Measurements from ENCODE around the gene GABARAPL2. TPM values are rescaled to one million over a fixed set of nuclear protein-coding genes. Genes with fewer than 3 reads are reported as not detected.
"Not testable (repeated sequence)": the region's sequence is repeated elsewhere in the genome, so short reads cannot be mapped to it uniquely, and the experiment has no call there.

Gene GABARAPL2
- total and polyA plus RNA-seq, 2 donors: 103 to 223 TPM

- DNase-seq (ENCODE audit: low read depth in 6 of 9, low spot score in 9 of 9); H3K4me1 ChIP-seq (ENCODE audit: control insufficient read depth in 2 of 2, insufficient read depth in 2 of 2, low read length in 2 of 2); H3K27ac ChIP-seq (ENCODE audit: low read depth in 1 of 2, low read length in 1 of 2); H3K27me3 ChIP-seq (ENCODE audit: control insufficient read depth in 2 of 2, insufficient read depth in 1 of 2, low read length in 1 of 2); H3K36me3 ChIP-seq (ENCODE audit: control insufficient read depth in 2 of 2, insufficient read depth in 2 of 2, low read length in 1 of 2); H3K4me3 ChIP-seq (ENCODE audit: low read length in 2 of 2); H3K9me3 ChIP-seq (ENCODE audit: control insufficient read depth in 2 of 2, insufficient read depth in 1 of 2, low read length in 1 of 2): not testable (repeated sequence)
- no CpG with 5 or more reads among the region's 1 CpG for WGBS
Observed at GRCh38 chr16:75545879-75546278, 20.3 kb upstream of the GABARAPL2 start.

- H3K4me1 ChIP-seq (ENCODE audit: control insufficient read depth in 2 of 2, insufficient read depth in 2 of 2, low read length in 2 of 2): peaks cover 0 to 2% of the 10 kb centered on the region in 2 donors
- no peaks in the 10 kb centered on the region for H3K36me3 ChIP-seq (ENCODE audit: control insufficient read depth in 2 of 2, insufficient read depth in 2 of 2, low read length in 1 of 2)
- no peak for DNase-seq (ENCODE audit: low read depth in 6 of 9, low spot score in 9 of 9)
- no peak overlapping the region for H3K4me3 ChIP-seq (ENCODE audit: low read length in 2 of 2)
- WGBS: 98% methylated on average over 7 of the region's 7 CpGs
- no peaks in the 10 kb centered on the region for H3K27me3 ChIP-seq (ENCODE audit: control insufficient read depth in 2 of 2, insufficient read depth in 1 of 2, low read length in 1 of 2)
- no peak overlapping the region for H3K27ac ChIP-seq (ENCODE audit: low read depth in 1 of 2, low read length in 1 of 2)
- no peaks in the 10 kb centered on the region for H3K9me3 ChIP-seq (ENCODE audit: control insufficient read depth in 2 of 2, insufficient read depth in 1 of 2, low read length in 1 of 2)
Observed at GRCh38 chr16:75546293-75546692, 19.9 kb upstream of the GABARAPL2 start.

GRCh38 chr16:75548456-75548855 lies 17.7 kb upstream of the GABARAPL2 start:
- H3K27me3 ChIP-seq (ENCODE audit: control insufficient read depth in 2 of 2, insufficient read depth in 1 of 2, low read length in 1 of 2); H3K27ac ChIP-seq (ENCODE audit: low read depth in 1 of 2, low read length in 1 of 2); DNase-seq (ENCODE audit: low read depth in 6 of 9, low spot score in 9 of 9); H3K36me3 ChIP-seq (ENCODE audit: control insufficient read depth in 2 of 2, insufficient read depth in 2 of 2, low read length in 1 of 2); H3K9me3 ChIP-seq (ENCODE audit: control insufficient read depth in 2 of 2, insufficient read depth in 1 of 2, low read length in 1 of 2); H3K4me3 ChIP-seq (ENCODE audit: low read length in 2 of 2); H3K4me1 ChIP-seq (ENCODE audit: control insufficient read depth in 2 of 2, insufficient read depth in 2 of 2, low read length in 2 of 2): not testable (repeated sequence)
- WGBS: 98% methylated on average over 9 of the region's 9 CpGs

GRCh38 chr16:75550211-75550662 lies 15.9 kb upstream of the GABARAPL2 start:
- Histone ChIP-seq H3K4me1 (ENCODE audit: control insufficient read depth in 2 of 2, insufficient read depth in 2 of 2, low read length in 2 of 2) (peaks cover 2 to 5% of the 10 kb centered on the region in 2 donors), H3K27ac (ENCODE audit: low read depth in 1 of 2, low read length in 1 of 2) (peak overlapping the region in 1 of 2 donors; percentile 30), H3K4me3 (ENCODE audit: low read length in 2 of 2) (no peak overlapping the region), H3K27me3 (ENCODE audit: control insufficient read depth in 2 of 2, insufficient read depth in 1 of 2, low read length in 1 of 2) (peaks cover 0 to 12% of the 10 kb centered on the region in 2 donors), H3K9me3 (ENCODE audit: control insufficient read depth in 2 of 2, insufficient read depth in 1 of 2, low read length in 1 of 2) (no peaks in the 10 kb centered on the region), H3K36me3 (ENCODE audit: control insufficient read depth in 2 of 2, insufficient read depth in 2 of 2, low read length in 1 of 2) (no peaks in the 10 kb centered on the region)
- DNase-seq (ENCODE audit: low read depth in 6 of 9, low spot score in 9 of 9): peak in 2 of 9 donors; percentile 33 to 54
- WGBS: 63% methylated on average over 7 of the region's 7 CpGs

GRCh38 chr16:75552951-75553350 lies 13.2 kb upstream of the GABARAPL2 start:
- peaks cover 0 to 18% of the 10 kb centered on the region in 2 donors for H3K27me3 ChIP-seq (ENCODE audit: control insufficient read depth in 2 of 2, insufficient read depth in 1 of 2, low read length in 1 of 2)
- peaks cover 0 to 4% of the 10 kb centered on the region in 2 donors for H3K9me3 ChIP-seq (ENCODE audit: control insufficient read depth in 2 of 2, insufficient read depth in 1 of 2, low read length in 1 of 2)
- H3K4me3 ChIP-seq (ENCODE audit: low read length in 2 of 2): no peak overlapping the region
- H3K4me1 ChIP-seq (ENCODE audit: control insufficient read depth in 2 of 2, insufficient read depth in 2 of 2, low read length in 2 of 2): peaks cover 9 to 17% of the 10 kb centered on the region in 2 donors
- H3K27ac ChIP-seq (ENCODE audit: low read depth in 1 of 2, low read length in 1 of 2): no peak overlapping the region
- no peaks in the 10 kb centered on the region for H3K36me3 ChIP-seq (ENCODE audit: control insufficient read depth in 2 of 2, insufficient read depth in 2 of 2, low read length in 1 of 2)
- DNase-seq (ENCODE audit: low read depth in 6 of 9, low spot score in 9 of 9): no peak
- WGBS: 88% methylated on average over 2 of the region's 2 CpGs

- peak in 1 of 9 donors; percentile 25 for DNase-seq (ENCODE audit: low read depth in 6 of 9, low spot score in 9 of 9)
- 3% methylated on average over 26 of the region's 26 CpGs for WGBS
- H3K36me3 ChIP-seq (ENCODE audit: control insufficient read depth in 2 of 2, insufficient read depth in 2 of 2, low read length in 1 of 2): no peaks in the 10 kb centered on the region
- H3K4me1 ChIP-seq (ENCODE audit: control insufficient read depth in 2 of 2, insufficient read depth in 2 of 2, low read length in 2 of 2): peaks cover 9 to 17% of the 10 kb centered on the region in 2 donors
- peak overlapping the region; percentile 44 to 59 for H3K4me3 ChIP-seq (ENCODE audit: low read length in 2 of 2)
- H3K27me3 ChIP-seq (ENCODE audit: control insufficient read depth in 2 of 2, insufficient read depth in 1 of 2, low read length in 1 of 2): peaks cover 0 to 18% of the 10 kb centered on the region in 2 donors
- H3K27ac ChIP-seq (ENCODE audit: low read depth in 1 of 2, low read length in 1 of 2): peak overlapping the region; percentile 22 to 33
- H3K9me3 ChIP-seq (ENCODE audit: control insufficient read depth in 2 of 2, insufficient read depth in 1 of 2, low read length in 1 of 2): peaks cover 0 to 4% of the 10 kb centered on the region in 2 donors
Observed at GRCh38 chr16:75555213-75555706, 10.9 kb upstream of the GABARAPL2 start.

GRCh38 chr16:75555707-75556430 lies 10.3 kb upstream of the GABARAPL2 start, which contains the start of gene TMEM231:
TMEM231 (minus strand) TSS chr16:75556252; CDS start chr16:75556209, 43 bp downstream.
- Histone ChIP-seq H3K4me3 (ENCODE audit: low read length in 2 of 2) (peak within 1 kb of the TSS; percentile 44 to 59), H3K27ac (ENCODE audit: low read depth in 1 of 2, low read length in 1 of 2) (peak within 1 kb of the TSS; percentile 22 to 73), H3K4me1 (ENCODE audit: control insufficient read depth in 2 of 2, insufficient read depth in 2 of 2, low read length in 2 of 2) (peaks cover 9 to 15% of the 10 kb centered on the region in 2 donors), H3K9me3 (ENCODE audit: control insufficient read depth in 2 of 2, insufficient read depth in 1 of 2, low read length in 1 of 2) (peaks cover 0 to 4% of the 10 kb centered on the region in 2 donors), H3K27me3 (ENCODE audit: control insufficient read depth in 2 of 2, insufficient read depth in 1 of 2, low read length in 1 of 2) (peaks cover 0 to 20% of the 10 kb centered on the region in 2 donors), H3K36me3 (ENCODE audit: control insufficient read depth in 2 of 2, insufficient read depth in 2 of 2, low read length in 1 of 2) (no peaks in the 10 kb centered on the region)
- DNase-seq (ENCODE audit: low read depth in 6 of 9, low spot score in 9 of 9): peak; percentile 81 to 96 (median 91)
- WGBS: under 1% methylated on average over 75 of the region's 75 CpGs

GRCh38 chr16:75556431-75556950 lies 9.7 kb upstream of the GABARAPL2 start:
- Histone ChIP-seq H3K4me1 (ENCODE audit: control insufficient read depth in 2 of 2, insufficient read depth in 2 of 2, low read length in 2 of 2) (peaks cover 9 to 15% of the 10 kb centered on the region in 2 donors), H3K9me3 (ENCODE audit: control insufficient read depth in 2 of 2, insufficient read depth in 1 of 2, low read length in 1 of 2) (peaks cover 0 to 4% of the 10 kb centered on the region in 2 donors), H3K4me3 (ENCODE audit: low read length in 2 of 2) (peak overlapping the region; percentile 44 to 59), H3K27ac (ENCODE audit: low read depth in 1 of 2, low read length in 1 of 2) (peak overlapping the region; percentile 1 to 27), H3K27me3 (ENCODE audit: control insufficient read depth in 2 of 2, insufficient read depth in 1 of 2, low read length in 1 of 2) (peaks cover 0 to 20% of the 10 kb centered on the region in 2 donors), H3K36me3 (ENCODE audit: control insufficient read depth in 2 of 2, insufficient read depth in 2 of 2, low read length in 1 of 2) (no peaks in the 10 kb centered on the region)
- 65% methylated on average over 16 of the region's 16 CpGs for WGBS
- no peak for DNase-seq (ENCODE audit: low read depth in 6 of 9, low spot score in 9 of 9)

- WGBS: 89% methylated on average over 2 of the region's 2 CpGs
- H3K4me3 ChIP-seq (ENCODE audit: low read length in 2 of 2): no peak overlapping the region
- DNase-seq (ENCODE audit: low read depth in 6 of 9, low spot score in 9 of 9): no peak
- peaks cover 0 to 20% of the 10 kb centered on the region in 2 donors for H3K27me3 ChIP-seq (ENCODE audit: control insufficient read depth in 2 of 2, insufficient read depth in 1 of 2, low read length in 1 of 2)
- H3K36me3 ChIP-seq (ENCODE audit: control insufficient read depth in 2 of 2, insufficient read depth in 2 of 2, low read length in 1 of 2): no peaks in the 10 kb centered on the region
- H3K4me1 ChIP-seq (ENCODE audit: control insufficient read depth in 2 of 2, insufficient read depth in 2 of 2, low read length in 2 of 2): peaks cover 9 to 15% of the 10 kb centered on the region in 2 donors
- peaks cover 0 to 4% of the 10 kb centered on the region in 2 donors for H3K9me3 ChIP-seq (ENCODE audit: control insufficient read depth in 2 of 2, insufficient read depth in 1 of 2, low read length in 1 of 2)
- no peak overlapping the region for H3K27ac ChIP-seq (ENCODE audit: low read depth in 1 of 2, low read length in 1 of 2)
Observed at GRCh38 chr16:75558846-75559401, 7.3 kb upstream of the GABARAPL2 start.

Measured in thymus (tissue), 11 donors.